Osteoblast (primary cell): Measurements from ENCODE around the gene C1orf159. TPM values are rescaled to one million over a fixed set of nuclear protein-coding genes. Genes with fewer than 3 reads are reported as not detected.

Experiments used
- DNase-seq: peaks from one replicate; pipeline ENCODE4 v3.0.0; 2011; ENCODE audit warnings: low spot score, mixed read lengths; ENCODE audit not compliant: insufficient read length; ENCODE audit errors: missing footprints
- H2AFZ ChIP-seq: 2 replicates; pipeline ENCODE4 v1.6.0; 2011; ENCODE audit warnings: mild to moderate bottlenecking, low read length
- H3K27ac ChIP-seq: 2 replicates; pipeline ENCODE4 v1.5.1; 2011; ENCODE audit warnings: mild to moderate bottlenecking, low read depth, low read length, moderate library complexity
- H3K27me3 ChIP-seq: 2 replicates; pipeline ENCODE4 v1.6.0; 2012; ENCODE audit warnings: mild to moderate bottlenecking, control low read depth, inconsistent platforms, low read length, moderate library complexity; ENCODE audit not compliant: insufficient read depth
- H3K36me3 ChIP-seq: 2 replicates; pipeline ENCODE4 v1.5.1; 2011; ENCODE audit warnings: mild to moderate bottlenecking, low read length, control low read depth, moderate library complexity; ENCODE audit not compliant: insufficient read depth
- H3K4me1 ChIP-seq: 2 replicates; pipeline ENCODE4 v1.5.1; 2011; ENCODE audit warnings: mild to moderate bottlenecking, low read length, control low read depth, moderate library complexity; ENCODE audit not compliant: insufficient read depth
- H3K4me2 ChIP-seq: 2 replicates; pipeline ENCODE4 v1.6.0; 2011; ENCODE audit warnings: mild to moderate bottlenecking, low read length; ENCODE audit not compliant: insufficient read depth
- H3K4me3 ChIP-seq: fragments of 200-600 bp; sonication (generic); 3 replicates; pipeline ENCODE4 v1.5.1; 2012; ENCODE audit warnings: mild to moderate bottlenecking, low read length, inconsistent platforms; ENCODE audit not compliant: insufficient read depth
- H3K79me2 ChIP-seq: 2 replicates; pipeline ENCODE4 v1.6.0; 2012; ENCODE audit warnings: mild to moderate bottlenecking, low read length, control low read depth, inconsistent platforms; ENCODE audit not compliant: insufficient read depth
- H3K9me3 ChIP-seq: 2 replicates; pipeline ENCODE4 v1.5.1; 2011; ENCODE audit warnings: low read depth, low read length, control low read depth
- H4K20me1 ChIP-seq: 2 replicates; pipeline ENCODE4 v1.6.0; 2012; ENCODE audit warnings: mild to moderate bottlenecking, low read length, control low read depth; ENCODE audit not compliant: insufficient read depth
- CTCF ChIP-seq: IDR thresholded peaks from 2 replicates; pipeline ENCODE4 v1.5.1; 2011; ENCODE audit warnings: mild to moderate bottlenecking, low read depth, low read length, moderate library complexity; ENCODE audit errors: extremely low read depth
- total RNA-seq: library from RNA; depleted of rRNA; stranded (reverse); fragments of >200 nt; gene quantifications from 2 replicates; pipeline ENCODE4 v1.2.3, GENCODE V29; 2012

C1orf159 gene
- total RNA-seq, 1 donor: 5.4 TPM

- no peak overlapping the region for H3K4me3 ChIP-seq
- H3K79me2 ChIP-seq: no peaks in the 10 kb centered on the region
- no peak overlapping the region for H3K27ac ChIP-seq
- no peak overlapping the region for H3K4me2 ChIP-seq
- no peaks in the 10 kb centered on the region for H4K20me1 ChIP-seq
- no peaks in the 10 kb centered on the region for H3K9me3 ChIP-seq
- no peak for TF ChIP-seq CTCF
- no peaks in the 10 kb centered on the region for H3K27me3 ChIP-seq
- no peaks in the 10 kb centered on the region for H3K36me3 ChIP-seq
- DNase-seq: peak; percentile 83
- H2AFZ ChIP-seq: no peak overlapping the region
- peaks cover 10% of the 10 kb centered on the region for H3K4me1 ChIP-seq
These were observed 32.2 kb downstream of the C1orf159 start for GRCh38 chr1:1083416-1084371.

GRCh38 chr1:1082776-1083415 is 33.0 kb downstream of the C1orf159 start:
- Histone ChIP-seq H3K4me3 (no peak overlapping the region), H3K4me1 (peaks cover 10% of the 10 kb centered on the region), H2AFZ (no peak overlapping the region), H3K27me3 (no peaks in the 10 kb centered on the region), H3K36me3 (no peaks in the 10 kb centered on the region), H4K20me1 (no peaks in the 10 kb centered on the region), H3K79me2 (no peaks in the 10 kb centered on the region), H3K9me3 (no peaks in the 10 kb centered on the region), H3K4me2 (no peak overlapping the region), H3K27ac (no peak overlapping the region)
- DNase-seq: peak; percentile 77
- no peak for TF ChIP-seq CTCF

GRCh38 chr1:1082239-1082775 is 33.6 kb downstream of the C1orf159 start:
- no peak overlapping the region for H3K27ac ChIP-seq
- no peak overlapping the region for H2AFZ ChIP-seq
- no peak for TF ChIP-seq CTCF
- peaks cover 10% of the 10 kb centered on the region for H3K4me1 ChIP-seq
- H3K9me3 ChIP-seq: no peaks in the 10 kb centered on the region
- H4K20me1 ChIP-seq: no peaks in the 10 kb centered on the region
- no peaks in the 10 kb centered on the region for H3K36me3 ChIP-seq
- H3K79me2 ChIP-seq: no peaks in the 10 kb centered on the region
- peak; percentile 79 for DNase-seq
- H3K4me2 ChIP-seq: no peak overlapping the region
- no peaks in the 10 kb centered on the region for H3K27me3 ChIP-seq
- no peak overlapping the region for H3K4me3 ChIP-seq
